SK-N-SH (cell line): ENCODE measurements around the gene ART4. TPM values are rescaled to one million over a fixed set of nuclear protein-coding genes. Genes with fewer than 3 reads are reported as not detected.
A peak's percentile ranks its signal among the peaks of the same experiment; 100 is the strongest.

ENCODE experiments used
- CTCF ChIA-PET: fragments of 300-600, 350-600 bp; formaldehyde crosslinking; extraction: SDS; loops from one replicate; lab custom pipeline; 2021; lab: Yijun Ruan, JAX
- POLR2A ChIA-PET: fragments of 350-600 bp; sonication (Branson Sonifier 250); formaldehyde crosslinking; extraction: SDS; loops from one replicate; lab custom pipeline; 2020; ENCODE audit warnings: antibody characterized with exemption, inconsistent platforms; lab: Yijun Ruan, JAX
- DNase-seq: peaks from one replicate; pipeline ENCODE4 v3.0.0; 2012
- H2AFZ ChIP-seq: fragments of 200-600 bp; sonication (generic); 2 replicates; pipeline ENCODE4 v1.8.1; 2016; ENCODE audit warnings: antibody characterized with exemption, mild to moderate bottlenecking, low read depth
- H3F3A ChIP-seq: fragments of 200-600 bp; sonication (generic); replicated peaks from 2 replicates; pipeline ENCODE3; 2016; ENCODE audit warnings: antibody characterized with exemption, mild to moderate bottlenecking; ENCODE audit not compliant: insufficient read depth
- H3K27ac ChIP-seq, 2 experiments: fragments of 200-500 bp in 1 of 2; fragments of 200-600 bp in 1 of 2; sonication (Bioruptor generic) in 1 of 2; sonication (generic), shearing (Covaris generic) in 1 of 2; 2 replicates each; pipeline versions ENCODE4 v1.5.1 to v1.6.1; 2014 to 2016; ENCODE audit warnings: low read depth in 2 of 2, inconsistent platforms in 1 of 2, low read length in 1 of 2, mild to moderate bottlenecking in 1 of 2, mixed read lengths in 1 of 2
- H3K27me3 ChIP-seq: fragments of 200-600 bp; sonication (generic), shearing (Covaris generic); 2 replicates; pipeline ENCODE4 v1.6.1; 2016; ENCODE audit warnings: mixed run types; ENCODE audit not compliant: insufficient read depth
- H3K36me3 ChIP-seq, 2 experiments: fragments of 200-500 bp in 1 of 2; fragments of 200-600 bp in 1 of 2; sonication (Bioruptor generic) in 1 of 2; sonication (generic) in 1 of 2; replicated peaks in 1 of 2; 2 replicates each; pipeline versions ENCODE3 to v1.5.1; 2014 to 2016; ENCODE audit warnings: low read length in 1 of 2, mild to moderate bottlenecking in 1 of 2; ENCODE audit not compliant: insufficient read depth in 2 of 2, control insufficient read depth in 1 of 2
- H3K4me1 ChIP-seq, 2 experiments: fragments of 200-500 bp in 1 of 2; fragments of 200-600 bp in 1 of 2; sonication (Bioruptor generic) in 1 of 2; sonication (generic), shearing (Covaris generic) in 1 of 2; 2 replicates each; pipeline versions ENCODE4 v1.5.1 to v1.6.1; 2014 to 2016; ENCODE audit warnings: low read depth in 1 of 2, low read length in 1 of 2, mixed run types in 1 of 2; ENCODE audit not compliant: insufficient read depth in 2 of 2, control insufficient read depth in 1 of 2
- H3K4me2 ChIP-seq: fragments of 200-600 bp; sonication (generic), shearing (Covaris generic); 2 replicates; pipeline ENCODE4 v1.6.1; 2017; ENCODE audit warnings: mixed run types
- H3K4me3 ChIP-seq, 2 experiments: fragments of 200-500 bp in 1 of 2; fragments of 200-600 bp in 1 of 2; sonication (Bioruptor generic) in 1 of 2; sonication (generic), shearing (Covaris generic) in 1 of 2; 2 replicates each; pipeline versions ENCODE4 v1.5.1 to v1.8.1; 2014 to 2016; ENCODE audit warnings: low read depth in 2 of 2, inconsistent platforms in 1 of 2, low read length in 1 of 2, mild to moderate bottlenecking in 1 of 2, mixed read lengths in 1 of 2, moderate library complexity in 1 of 2
- H3K79me2 ChIP-seq: fragments of 200-600 bp; sonication (generic); 2 replicates; pipeline ENCODE4 v1.8.1; 2017; ENCODE audit warnings: mild to moderate bottlenecking; ENCODE audit not compliant: insufficient read depth
- H3K9ac ChIP-seq: fragments of 200-600 bp; sonication (generic); 2 replicates; pipeline ENCODE4 v1.6.1; 2017; ENCODE audit warnings: mixed run types
- H3K9me2 ChIP-seq: fragments of 200-600 bp; sonication (generic); 2 replicates; pipeline ENCODE4 v1.6.1; 2017; ENCODE audit warnings: mixed run types
- H3K9me3 ChIP-seq: fragments of 200-600 bp; sonication (generic); 2 replicates; pipeline ENCODE4 v1.6.1; 2017; ENCODE audit warnings: mixed run types, mild to moderate bottlenecking, moderate library complexity
- H4K20me1 ChIP-seq: fragments of 200-600 bp; sonication (generic); 2 replicates; pipeline ENCODE4 v1.6.1; 2017; ENCODE audit warnings: mild to moderate bottlenecking, mixed run types; ENCODE audit not compliant: insufficient read depth
- CTCF ChIP-seq: fragments of 200-600 bp; sonication (generic); IDR thresholded peaks from 2 replicates; pipeline ENCODE4 v1.6.1; 2017; ENCODE audit warnings: antibody characterized with exemption, mild to moderate bottlenecking, moderate library complexity
- ELF1 ChIP-seq: IDR thresholded peaks from 2 replicates; pipeline ENCODE4 v1.4.0; 2012
- EZH2phosphoT487 ChIP-seq: fragments of 200-600 bp; sonication (generic); IDR thresholded peaks from 2 replicates; pipeline ENCODE4 v1.6.1; 2017; ENCODE audit warnings: low read depth, mixed run types, mild to moderate bottlenecking, antibody characterized with exemption, moderate library complexity, borderline replicate concordance
- FOSL2 ChIP-seq: IDR thresholded peaks from 2 replicates; pipeline ENCODE4 v1.4.0; 2012; ENCODE audit warnings: low read depth, mild to moderate bottlenecking, moderate library complexity, borderline replicate concordance
- FOXM1 ChIP-seq: IDR thresholded peaks from 2 replicates; pipeline ENCODE4 v1.4.0; 2012; ENCODE audit warnings: low read depth, mild to moderate bottlenecking
- IRF3 ChIP-seq: fragments of 150-350 bp; IDR thresholded peaks from 2 replicates; pipeline ENCODE4 v1.6.1; 2016; ENCODE audit warnings: mild to moderate bottlenecking, low read depth, low read length
- JUND ChIP-seq: IDR thresholded peaks from 2 replicates; pipeline ENCODE4 v1.4.0; 2012
- MEF2A ChIP-seq: IDR thresholded peaks from 2 replicates; pipeline ENCODE4 v1.4.0; 2012; ENCODE audit warnings: low read depth, borderline replicate concordance
- NRF1 ChIP-seq: IDR thresholded peaks from 2 replicates; pipeline ENCODE4 v1.6.1; 2012; ENCODE audit warnings: low read depth, mild to moderate bottlenecking, low read length
- RAD21 ChIP-seq: IDR thresholded peaks from 2 replicates; pipeline ENCODE4 v1.6.1; 2012; ENCODE audit warnings: mild to moderate bottlenecking, low read length
- RCOR1 ChIP-seq: fragments of 150-350 bp; IDR thresholded peaks from 2 replicates; pipeline ENCODE4 v1.6.1; 2017; ENCODE audit warnings: antibody characterized with exemption, low read length
- REST ChIP-seq: IDR thresholded peaks from 2 replicates; pipeline ENCODE4 v1.6.1; 2012; ENCODE audit warnings: mild to moderate bottlenecking, low read depth, low read length, moderate library complexity
- RFX5 ChIP-seq: IDR thresholded peaks from 2 replicates; pipeline ENCODE4 v1.6.1; 2012; ENCODE audit warnings: mild to moderate bottlenecking, improper control_type of control experiment, low read length
- SIN3A ChIP-seq: IDR thresholded peaks from 2 replicates; pipeline ENCODE4 v1.6.1; 2012; ENCODE audit warnings: low read depth, mild to moderate bottlenecking, low read length, moderate library complexity, borderline replicate concordance
- TCF12 ChIP-seq: IDR thresholded peaks from 2 replicates; pipeline ENCODE4 v1.4.0; 2012
- YY1 ChIP-seq: IDR thresholded peaks from 2 replicates; pipeline ENCODE4 v1.4.0; 2012; ENCODE audit warnings: low read depth, mild to moderate bottlenecking
- WGBS: methylation state at CpG from one replicate; pipeline ENCODE4 v1.1.6; 2017; ENCODE audit warnings: low lambda C conversion rate; 5-methylcytosine and 5-hydroxymethylcytosine counted together
- polyA plus RNA-seq, 3 experiments: library from polyadenylated mRNA; depleted of rRNA; stranded (reverse); fragments of >200 nt; gene quantifications; 2 replicates each; pipeline ENCODE4 v1.2.3, GENCODE V29; 2012

The ART4 gene
- polyA plus RNA-seq, 1 of the 3 experiments (the other 2 are of a cell fraction) = not detected

GRCh38 chr12:14846876-14847580, 3.7 kb upstream of the ART4 start (continued):
- TF ChIP-seq REST (no peak), MEF2A (no peak), NRF1 (no peak), FOSL2 (no peak), FOXM1 (no peak)

- POLR2A ChIA-PET = no interaction called here
These were observed 2.8 kb upstream of the ART4 start for GRCh38 chr12:14846042-14846587.

More at GRCh38 chr12:14846042-14846587, 2.8 kb upstream of the ART4 start:
- H3K27ac ChIP-seq = no peak overlapping the region
- H2AFZ ChIP-seq = peak overlapping the region; percentile 41; the same call in 1 of the 2 replicates
- no peak overlapping the region for H3K4me2 ChIP-seq
- no peak for DNase-seq
- no peaks in the 10 kb centered on the region for H3K9me3 ChIP-seq
- H4K20me1 ChIP-seq = no peaks in the 10 kb centered on the region
- peaks cover 11 to 14% of the 10 kb centered on the region in 2 experiments; a peak in 3 of 4 replicates for H3K4me1 ChIP-seq
- no peak overlapping the region for H3K9ac ChIP-seq
- no peak overlapping the region for H3K4me3 ChIP-seq
- CTCF ChIA-PET = interaction anchor here (0.6 to 6.5 kb wide), 13 partner anchors 8 to 375 kb away, joined by 3 to 43 read pairs (median 3); partner anchors contain the start of gene RERG
- no peaks in the 10 kb centered on the region for H3K79me2 ChIP-seq
- TF ChIP-seq IRF3 = no peak
- no peak for TF ChIP-seq TCF12
- no peak for TF ChIP-seq RCOR1
- no peak for TF ChIP-seq CTCF
- no peak for TF ChIP-seq ELF1
- TF ChIP-seq RAD21 = no peak
- no peak for TF ChIP-seq NRF1
- no peak for TF ChIP-seq RFX5
- TF ChIP-seq SIN3A = no peak
- no peak for TF ChIP-seq JUND
- no peak for TF ChIP-seq MEF2A
- no peak for TF ChIP-seq YY1
- no peak for TF ChIP-seq EZH2phosphoT487
- H3K9me2 ChIP-seq = no peaks in the 10 kb centered on the region
- peaks cover 3% of the 10 kb centered on the region for H3F3A ChIP-seq
- H3K27me3 ChIP-seq = no peaks in the 10 kb centered on the region
- H3K36me3 ChIP-seq = no peaks in the 10 kb centered on the region
- 82% methylated on average over 3 of the region's 3 CpGs for WGBS
